SK-N-SH (cell line): ENCODE results near the gene POFUT2.

Experiments
- EP300 ChIP-seq, 2 experiments: IDR thresholded peaks; 2 replicates each; pipeline versions ENCODE4 v1.4.0 to v1.6.1; 2012; ENCODE audit warnings: borderline replicate concordance in 1 of 2, low read depth in 1 of 2, low read length in 1 of 2
- FOXJ3 ChIP-seq: sonication (generic); formaldehyde crosslinking; IDR thresholded peaks from 2 replicates; pipeline ENCODE4 v1.5.1; 2020; ENCODE audit warnings: mild to moderate bottlenecking, missing genetic modification reagents
- FOXM1 ChIP-seq: IDR thresholded peaks from 2 replicates; pipeline ENCODE4 v1.4.0; 2012; ENCODE audit warnings: low read depth, mild to moderate bottlenecking
- NRF1 ChIP-seq: IDR thresholded peaks from 2 replicates; pipeline ENCODE4 v1.6.1; 2012; ENCODE audit warnings: low read depth, mild to moderate bottlenecking, low read length
- POLR2AphosphoS5 ChIP-seq: IDR thresholded peaks from 2 replicates; pipeline ENCODE4 v1.6.1; 2012; ENCODE audit warnings: low read depth, low read length
- REST ChIP-seq: IDR thresholded peaks from 2 replicates; pipeline ENCODE4 v1.6.1; 2012; ENCODE audit warnings: mild to moderate bottlenecking, low read depth, low read length, moderate library complexity
- SIN3A ChIP-seq: IDR thresholded peaks from 2 replicates; pipeline ENCODE4 v1.6.1; 2012; ENCODE audit warnings: low read depth, mild to moderate bottlenecking, low read length, moderate library complexity, borderline replicate concordance
- TAF1 ChIP-seq: IDR thresholded peaks from 2 replicates; pipeline ENCODE4 v1.6.1; 2012; ENCODE audit warnings: low read depth, mild to moderate bottlenecking, low read length, moderate library complexity, borderline replicate concordance
- TEAD4 ChIP-seq: IDR thresholded peaks from 2 replicates; pipeline ENCODE4 v1.4.0; 2012; ENCODE audit warnings: mild to moderate bottlenecking, borderline replicate concordance; ENCODE audit not compliant: insufficient read depth
- USF1 ChIP-seq: IDR thresholded peaks from 2 replicates; pipeline ENCODE4 v1.4.0; 2012; ENCODE audit warnings: low read depth, borderline replicate concordance
- TF ChIP-seq, protein P1 (sequence below): fragments of 200-600 bp; sonication (generic); IDR thresholded peaks from 2 replicates; pipeline ENCODE4 v1.6.1; 2017; ENCODE audit warnings: antibody characterized with exemption, mild to moderate bottlenecking, moderate library complexity

GRCh38 chr21:45253180-45253579 is 34.5 kb downstream of the POFUT2 start:
- TF ChIP-seq TEAD4 (no peak), FOXJ3 (CRISPR knock-in tag) (no peak), REST (no peak), SIN3A (no peak), EP300 (IDR thresholded peaks at IDR 0.05; ENCODE audit: borderline replicate concordance in 1 of 2, low read depth in 1 of 2, low read length in 1 of 2) (no peak), NRF1 (no peak), POLR2AphosphoS5 (no peak), TAF1 (no peak), USF1 (no peak), FOXM1 (no peak)
- TF ChIP-seq, protein P1, sequence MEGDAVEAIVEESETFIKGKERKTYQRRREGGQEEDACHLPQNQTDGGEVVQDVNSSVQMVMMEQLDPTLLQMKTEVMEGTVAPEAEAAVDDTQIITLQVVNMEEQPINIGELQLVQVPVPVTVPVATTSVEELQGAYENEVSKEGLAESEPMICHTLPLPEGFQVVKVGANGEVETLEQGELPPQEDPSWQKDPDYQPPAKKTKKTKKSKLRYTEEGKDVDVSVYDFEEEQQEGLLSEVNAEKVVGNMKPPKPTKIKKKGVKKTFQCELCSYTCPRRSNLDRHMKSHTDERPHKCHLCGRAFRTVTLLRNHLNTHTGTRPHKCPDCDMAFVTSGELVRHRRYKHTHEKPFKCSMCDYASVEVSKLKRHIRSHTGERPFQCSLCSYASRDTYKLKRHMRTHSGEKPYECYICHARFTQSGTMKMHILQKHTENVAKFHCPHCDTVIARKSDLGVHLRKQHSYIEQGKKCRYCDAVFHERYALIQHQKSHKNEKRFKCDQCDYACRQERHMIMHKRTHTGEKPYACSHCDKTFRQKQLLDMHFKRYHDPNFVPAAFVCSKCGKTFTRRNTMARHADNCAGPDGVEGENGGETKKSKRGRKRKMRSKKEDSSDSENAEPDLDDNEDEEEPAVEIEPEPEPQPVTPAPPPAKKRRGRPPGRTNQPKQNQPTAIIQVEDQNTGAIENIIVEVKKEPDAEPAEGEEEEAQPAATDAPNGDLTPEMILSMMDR: no peak
